A549 (cell line): ENCODE results near the gene RPL18.

Experiments used
- CHD4 ChIP-seq: fragments of 200-600 bp; sonication (generic); IDR thresholded peaks from 2 replicates; pipeline ENCODE4 v1.6.1; 2016; ENCODE audit warnings: antibody characterized with exemption, mild to moderate bottlenecking, borderline replicate concordance
- CTCF ChIP-seq: fragments of >200 bp; sonication (Bioruptor Twin); formaldehyde crosslinking; IDR thresholded peaks from 3 replicates; pipeline ENCODE4 v1.5.1; 2016
- EP300 ChIP-seq, 2 experiments: fragments of >200 bp; sonication (Bioruptor Twin); formaldehyde crosslinking; IDR thresholded peaks; 2 replicates in 1 of 2; 3 replicates in 1 of 2; pipeline ENCODE4 v1.6.1; 2016 to 2017
- ESRRA ChIP-seq: fragments of 150-350 bp; IDR thresholded peaks from 2 replicates; pipeline ENCODE4 v1.6.1; 2014; ENCODE audit warnings: mild to moderate bottlenecking, low read length, borderline replicate concordance
- MAX ChIP-seq: IDR thresholded peaks from 2 replicates; pipeline ENCODE4 v1.6.1; 2012
- PHF8 ChIP-seq: fragments of 200-600 bp; sonication (generic); IDR thresholded peaks from 2 replicates; pipeline ENCODE4 v1.6.1; 2016; ENCODE audit warnings: low read depth, mild to moderate bottlenecking, antibody characterized with exemption, moderate library complexity, borderline replicate concordance
- POLR2A ChIP-seq: IDR thresholded peaks from 2 replicates; pipeline ENCODE4 v1.6.1; 2012; ENCODE audit warnings: mild to moderate bottlenecking, low read length
- TP53 ChIP-seq: fragments of 250-450 bp; sonication (Bioruptor Pico); IDR thresholded peaks from 2 replicates; pipeline ENCODE4 v1.5.0; 2021; ENCODE audit warnings: mild to moderate bottlenecking, moderate library complexity

- TF ChIP-seq CTCF (no peak), MAX (no peak; the same call in 1 of the 2 replicates), CHD4 (no peak), EP300 (IDR thresholded peaks at IDR 0.05) (no peak), ESRRA (no peak), PHF8 (no peak), TP53 (CRISPR knock-in tag) (peak; percentile 74; the same call in 1 of the 2 replicates), POLR2A (no peak)
Measured at GRCh38 chr19:48613852-48614435, 5.0 kb downstream of the RPL18 start.
